Measurements from ENCODE around the gene ZNF324. TPM values are rescaled to one million over a fixed set of nuclear protein-coding genes. Genes with fewer than 3 reads are reported as not detected.

Gene ZNF324
- total and polyA plus RNA-seq, 2 of the 8 experiments (the other 6 are each of a cell fraction or from before 2014, with no cell fraction given), result 5.1 to 5.8 TPM

DNA sequence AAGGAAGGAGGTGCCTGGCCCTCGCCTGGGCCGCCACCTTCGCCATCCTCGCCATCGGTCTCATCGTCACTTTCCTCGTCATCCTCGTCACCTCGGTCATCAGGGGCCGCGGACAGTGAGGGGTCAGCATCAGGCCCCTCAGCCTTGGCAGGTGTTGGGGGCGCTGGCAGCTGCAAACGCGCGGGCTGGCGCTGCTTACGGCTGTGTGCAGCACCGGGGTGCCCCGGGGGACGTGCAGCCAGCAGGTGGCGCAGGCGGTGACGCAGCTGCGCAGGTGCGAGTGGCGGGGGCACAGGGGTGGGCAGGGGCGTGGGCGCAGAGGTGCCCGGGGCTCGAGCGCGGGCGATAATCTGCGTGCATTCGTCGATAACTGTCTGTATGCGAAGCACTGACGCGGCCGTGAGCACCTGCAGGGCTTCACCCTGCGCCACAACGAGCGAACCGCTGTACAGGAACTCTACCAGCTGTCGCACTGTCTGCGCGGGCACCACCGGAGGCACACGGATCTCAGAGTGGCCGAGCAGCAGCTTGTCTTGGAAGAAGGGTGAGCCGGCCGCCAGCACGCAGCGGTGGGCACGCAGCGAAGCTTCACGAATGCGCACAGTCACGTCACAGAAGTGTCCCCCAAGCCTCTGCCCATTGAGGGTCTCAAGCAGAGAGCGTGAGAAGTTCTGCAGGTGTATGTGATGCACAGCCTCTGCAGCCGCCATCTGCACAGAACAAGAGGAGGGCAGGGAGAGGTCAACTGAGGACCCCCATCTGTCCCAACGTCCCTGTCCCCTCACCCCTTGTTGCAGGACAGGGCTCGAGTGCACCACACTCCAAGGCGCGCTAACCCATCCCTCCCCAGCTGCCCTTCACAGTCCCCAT, 50.3 kb downstream of the ZNF324 start (continued):
- TF ChIP-seq, protein P1, sequence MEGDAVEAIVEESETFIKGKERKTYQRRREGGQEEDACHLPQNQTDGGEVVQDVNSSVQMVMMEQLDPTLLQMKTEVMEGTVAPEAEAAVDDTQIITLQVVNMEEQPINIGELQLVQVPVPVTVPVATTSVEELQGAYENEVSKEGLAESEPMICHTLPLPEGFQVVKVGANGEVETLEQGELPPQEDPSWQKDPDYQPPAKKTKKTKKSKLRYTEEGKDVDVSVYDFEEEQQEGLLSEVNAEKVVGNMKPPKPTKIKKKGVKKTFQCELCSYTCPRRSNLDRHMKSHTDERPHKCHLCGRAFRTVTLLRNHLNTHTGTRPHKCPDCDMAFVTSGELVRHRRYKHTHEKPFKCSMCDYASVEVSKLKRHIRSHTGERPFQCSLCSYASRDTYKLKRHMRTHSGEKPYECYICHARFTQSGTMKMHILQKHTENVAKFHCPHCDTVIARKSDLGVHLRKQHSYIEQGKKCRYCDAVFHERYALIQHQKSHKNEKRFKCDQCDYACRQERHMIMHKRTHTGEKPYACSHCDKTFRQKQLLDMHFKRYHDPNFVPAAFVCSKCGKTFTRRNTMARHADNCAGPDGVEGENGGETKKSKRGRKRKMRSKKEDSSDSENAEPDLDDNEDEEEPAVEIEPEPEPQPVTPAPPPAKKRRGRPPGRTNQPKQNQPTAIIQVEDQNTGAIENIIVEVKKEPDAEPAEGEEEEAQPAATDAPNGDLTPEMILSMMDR (IDR thresholded peaks at IDR 0.05; ENCODE audit: control extremely low read depth in 1 of 3, insufficient read depth in 1 of 3, low read depth in 1 of 3, low read length in 3 of 3), result peak in 2 of 3 experiments; percentile 25 to 51; a peak in 3 of 4 replicates
- TF ChIP-seq, protein P2, sequence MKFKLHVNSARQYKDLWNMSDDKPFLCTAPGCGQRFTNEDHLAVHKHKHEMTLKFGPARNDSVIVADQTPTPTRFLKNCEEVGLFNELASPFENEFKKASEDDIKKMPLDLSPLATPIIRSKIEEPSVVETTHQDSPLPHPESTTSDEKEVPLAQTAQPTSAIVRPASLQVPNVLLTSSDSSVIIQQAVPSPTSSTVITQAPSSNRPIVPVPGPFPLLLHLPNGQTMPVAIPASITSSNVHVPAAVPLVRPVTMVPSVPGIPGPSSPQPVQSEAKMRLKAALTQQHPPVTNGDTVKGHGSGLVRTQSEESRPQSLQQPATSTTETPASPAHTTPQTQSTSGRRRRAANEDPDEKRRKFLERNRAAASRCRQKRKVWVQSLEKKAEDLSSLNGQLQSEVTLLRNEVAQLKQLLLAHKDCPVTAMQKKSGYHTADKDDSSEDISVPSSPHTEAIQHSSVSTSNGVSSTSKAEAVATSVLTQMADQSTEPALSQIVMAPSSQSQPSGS (IDR thresholded peaks at IDR 0.05; ENCODE audit: low read length), result no peak
- TF ChIP-seq PHF8 (conservative IDR thresholded peaks at IDR 0.05; ENCODE audit: low read depth, low read length), result no peak
- no peak for TF ChIP-seq BRCA1 (IDR thresholded peaks at IDR 0.05; ENCODE audit: low read depth, low read length)
- TF ChIP-seq ZNF274 (IDR thresholded peaks at IDR 0.05; ENCODE audit: borderline replicate concordance, extremely low read depth, low read length), result no peak
- TF ChIP-seq SP2 (IDR thresholded peaks at IDR 0.05; ENCODE audit: low read length), result no peak
- TF ChIP-seq CTBP2 (IDR thresholded peaks at IDR 0.05; ENCODE audit: borderline replicate concordance, insufficient read depth, insufficient read length, low read length), result no peak
